Measurements from ENCODE around the gene APOBEC3H. TPM values are rescaled to one million over a fixed set of nuclear protein-coding genes. Genes with fewer than 3 reads are reported as not detected.

The APOBEC3H gene
- total RNA-seq, 1 donor from 2014 or later, result 0.41 TPM

DNA sequence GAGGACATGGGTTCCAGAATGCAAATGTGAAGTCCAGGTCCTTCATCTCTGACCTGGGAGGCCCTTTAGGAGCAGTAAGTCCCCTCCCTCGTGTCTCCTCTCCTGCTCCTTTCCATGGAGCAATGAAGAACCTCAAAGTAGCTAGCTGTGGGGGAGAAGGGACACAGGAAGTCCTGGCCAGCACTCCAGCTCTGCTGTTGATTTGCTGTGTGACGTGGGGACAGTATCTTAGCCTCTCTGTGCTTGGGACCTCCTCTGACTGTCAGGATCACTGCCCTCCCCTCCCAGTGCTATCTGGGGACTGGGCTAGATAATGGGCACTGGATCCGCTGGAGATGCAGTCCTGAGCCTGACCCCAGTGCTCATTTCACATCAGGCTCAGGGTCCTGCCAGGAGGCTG, 1.1 kb upstream of the APOBEC3H start:
- no peaks in the 10 kb centered on the region for H3K36me3 ChIP-seq
- intact Hi-C loops (cut with micrococcal nuclease), result no loop called here
- peaks cover 17% of the 10 kb centered on the region for H3K4me1 ChIP-seq
- no peak for DNase-seq
- no peaks in the 10 kb centered on the region for H3K9me3 ChIP-seq (replicated peaks)
- no peak overlapping the region for H3K4me3 ChIP-seq
- no peak overlapping the region for H3K27ac ChIP-seq (replicated peaks)
- no peaks in the 10 kb centered on the region for H3K27me3 ChIP-seq (ENCODE audit: low read depth)
- TF ChIP-seq, protein P1, sequence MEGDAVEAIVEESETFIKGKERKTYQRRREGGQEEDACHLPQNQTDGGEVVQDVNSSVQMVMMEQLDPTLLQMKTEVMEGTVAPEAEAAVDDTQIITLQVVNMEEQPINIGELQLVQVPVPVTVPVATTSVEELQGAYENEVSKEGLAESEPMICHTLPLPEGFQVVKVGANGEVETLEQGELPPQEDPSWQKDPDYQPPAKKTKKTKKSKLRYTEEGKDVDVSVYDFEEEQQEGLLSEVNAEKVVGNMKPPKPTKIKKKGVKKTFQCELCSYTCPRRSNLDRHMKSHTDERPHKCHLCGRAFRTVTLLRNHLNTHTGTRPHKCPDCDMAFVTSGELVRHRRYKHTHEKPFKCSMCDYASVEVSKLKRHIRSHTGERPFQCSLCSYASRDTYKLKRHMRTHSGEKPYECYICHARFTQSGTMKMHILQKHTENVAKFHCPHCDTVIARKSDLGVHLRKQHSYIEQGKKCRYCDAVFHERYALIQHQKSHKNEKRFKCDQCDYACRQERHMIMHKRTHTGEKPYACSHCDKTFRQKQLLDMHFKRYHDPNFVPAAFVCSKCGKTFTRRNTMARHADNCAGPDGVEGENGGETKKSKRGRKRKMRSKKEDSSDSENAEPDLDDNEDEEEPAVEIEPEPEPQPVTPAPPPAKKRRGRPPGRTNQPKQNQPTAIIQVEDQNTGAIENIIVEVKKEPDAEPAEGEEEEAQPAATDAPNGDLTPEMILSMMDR (IDR thresholded peaks at IDR 0.05; ENCODE audit: borderline replicate concordance), result no peak

- no peak for DNase-seq
- intact Hi-C loops (cut with micrococcal nuclease), result no loop called here
- H3K4me1 ChIP-seq, result peaks cover 17% of the 10 kb centered on the region
Observed at GRCh38 chr22:39098026-39098425, 982 bp downstream of the APOBEC3H start.

GRCh38 chr22:39098576-39098975, 1.5 kb downstream of the APOBEC3H start:
- H3K27me3 ChIP-seq (ENCODE audit: low read depth), result peaks cover 4% of the 10 kb centered on the region
- H3K27ac ChIP-seq (replicated peaks), result no peak overlapping the region
- intact Hi-C loops (cut with micrococcal nuclease), result no loop called here
- H3K36me3 ChIP-seq, result no peaks in the 10 kb centered on the region
- H3K4me3 ChIP-seq, result no peak overlapping the region
- no peak for DNase-seq
- H3K4me1 ChIP-seq, result peaks cover 17% of the 10 kb centered on the region
- TF ChIP-seq, protein P1 (IDR thresholded peaks at IDR 0.05; ENCODE audit: borderline replicate concordance), result no peak
- no peaks in the 10 kb centered on the region for H3K9me3 ChIP-seq (replicated peaks)

More at GRCh38 chr22:39098026-39098425, 982 bp downstream of the APOBEC3H start:
- Histone ChIP-seq H3K9me3 (replicated peaks) (no peaks in the 10 kb centered on the region), H3K27me3 (ENCODE audit: low read depth) (peaks cover 4% of the 10 kb centered on the region), H3K27ac (replicated peaks) (peak overlapping the region; percentile 75), H3K36me3 (no peaks in the 10 kb centered on the region), H3K4me3 (no peak overlapping the region)
- TF ChIP-seq, protein P1 (IDR thresholded peaks at IDR 0.05; ENCODE audit: borderline replicate concordance), result no peak

DNA sequence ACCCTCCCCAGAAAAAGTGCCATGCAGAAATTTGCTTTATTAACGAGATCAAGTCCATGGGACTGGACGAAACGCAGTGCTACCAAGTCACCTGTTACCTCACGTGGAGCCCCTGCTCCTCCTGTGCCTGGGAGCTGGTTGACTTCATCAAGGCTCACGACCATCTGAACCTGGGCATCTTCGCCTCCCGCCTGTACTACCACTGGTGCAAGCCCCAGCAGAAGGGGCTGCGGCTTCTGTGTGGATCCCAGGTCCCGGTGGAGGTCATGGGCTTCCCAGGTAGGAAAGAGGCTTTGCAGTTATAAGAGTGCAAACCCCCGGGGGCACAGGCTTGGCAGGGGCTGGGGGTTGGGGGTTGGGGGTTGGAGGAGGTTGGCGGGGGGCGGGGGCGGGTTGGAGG, 4.2 kb downstream of the APOBEC3H start:
- intact Hi-C loops (cut with micrococcal nuclease), result no loop called here
- Histone ChIP-seq H3K9me3 (replicated peaks) (no peaks in the 10 kb centered on the region), H3K27ac (replicated peaks) (no peak overlapping the region), H3K36me3 (no peaks in the 10 kb centered on the region), H3K4me1 (peaks cover 17% of the 10 kb centered on the region), H3K4me3 (no peak overlapping the region), H3K27me3 (ENCODE audit: low read depth) (peaks cover 4% of the 10 kb centered on the region)
- DNase-seq, result no peak
- TF ChIP-seq, protein P1 (IDR thresholded peaks at IDR 0.05; ENCODE audit: borderline replicate concordance), result no peak

DNA sequence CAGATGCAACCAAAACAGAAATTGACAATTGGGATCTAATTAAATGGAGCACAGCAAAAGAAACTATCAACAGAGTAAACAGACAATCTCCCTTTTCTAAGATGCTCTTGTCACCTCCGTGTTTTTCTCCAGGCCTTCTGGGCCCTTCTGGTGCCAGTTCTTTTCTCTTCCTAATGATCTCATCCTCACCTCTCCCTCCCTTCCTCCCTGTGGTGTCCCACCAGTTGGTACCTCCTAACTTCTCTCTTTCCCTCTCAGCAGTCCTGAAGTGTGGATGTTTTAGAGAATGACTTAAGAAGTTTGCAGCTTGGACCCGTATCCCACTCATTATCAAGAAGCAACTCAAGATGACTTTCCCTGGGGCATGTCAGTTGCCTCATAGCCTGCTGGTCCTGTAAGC, 6.4 kb downstream of the APOBEC3H start:
- DNase-seq, result no peak
- H3K4me3 ChIP-seq, result no peak overlapping the region
- TF ChIP-seq, protein P1 (IDR thresholded peaks at IDR 0.05; ENCODE audit: borderline replicate concordance), result no peak
- no peaks in the 10 kb centered on the region for H3K9me3 ChIP-seq (replicated peaks)
- intact Hi-C loops (cut with micrococcal nuclease), result no loop called here
- no peaks in the 10 kb centered on the region for H3K36me3 ChIP-seq
- no peak overlapping the region for H3K27ac ChIP-seq (replicated peaks)
- peaks cover 4% of the 10 kb centered on the region for H3K27me3 ChIP-seq (ENCODE audit: low read depth)
- H3K4me1 ChIP-seq, result no peaks in the 10 kb centered on the region

GRCh38 chr22:39106326-39106725, 9.3 kb downstream of the APOBEC3H start:
- peaks cover 4% of the 10 kb centered on the region for H3K27me3 ChIP-seq (ENCODE audit: low read depth)
- TF ChIP-seq, protein P1 (IDR thresholded peaks at IDR 0.05; ENCODE audit: borderline replicate concordance), result no peak
- no peak overlapping the region for H3K27ac ChIP-seq (replicated peaks)
- H3K36me3 ChIP-seq, result no peaks in the 10 kb centered on the region
- no peak overlapping the region for H3K4me3 ChIP-seq
- no peaks in the 10 kb centered on the region for H3K9me3 ChIP-seq (replicated peaks)
- intact Hi-C loops (cut with micrococcal nuclease), result no loop called here
- no peak for DNase-seq
- H3K4me1 ChIP-seq, result no peaks in the 10 kb centered on the region

All from left ventricle myocardium inferior (tissue), 1 donor.